Measurements from ENCODE around the gene AGAP3. TPM values are rescaled to one million over a fixed set of nuclear protein-coding genes. Genes with fewer than 3 reads are reported as not detected.

The AGAP3 gene
- total RNA-seq, 2 experiments from 2014 or later: 29.8 to 36.5 TPM

GRCh38 chr7:151132461-151133205 is 46.4 kb downstream of the AGAP3 start:
- Mint-ChIP-seq H3K27ac (no peak overlapping the region), H3K36me3 (peaks cover 11% of the 10 kb centered on the region), H3K27me3 (no peaks in the 10 kb centered on the region), H3K4me3 (no peak overlapping the region), H3K4me1 (ENCODE audit: low read depth) (no peaks in the 10 kb centered on the region), H3K9me3 (no peaks in the 10 kb centered on the region)
- ChIA-PET CTCF (no interaction called here), POLR2A (no interaction called here)
- DNase-seq: no peak
- intact Hi-C loops (cut with micrococcal nuclease): no loop called here

- H3K4me1 Mint-ChIP-seq (ENCODE audit: low read depth): no peaks in the 10 kb centered on the region
- no peak overlapping the region for H3K4me3 Mint-ChIP-seq
- POLR2A ChIA-PET: no interaction called here
- no peak overlapping the region for H3K27ac Mint-ChIP-seq
- no peaks in the 10 kb centered on the region for H3K9me3 Mint-ChIP-seq
- DNase-seq: no peak
- H3K27me3 Mint-ChIP-seq: no peaks in the 10 kb centered on the region
- intact Hi-C loops (cut with micrococcal nuclease): no loop called here
- CTCF ChIA-PET: no interaction called here
- H3K36me3 Mint-ChIP-seq: peaks cover 10% of the 10 kb centered on the region
These were observed 47.2 kb downstream of the AGAP3 start for GRCh38 chr7:151133266-151133985.

GRCh38 chr7:151133986-151134742 is 47.9 kb downstream of the AGAP3 start:
- ChIA-PET POLR2A (no interaction called here), CTCF (interaction anchor here (2.4 kb wide), 1 partner anchor 35 kb away, joined by 11 read pairs; no protein-coding TSS in a partner anchor)
- no peaks in the 10 kb centered on the region for H3K4me1 Mint-ChIP-seq (ENCODE audit: low read depth)
- no peaks in the 10 kb centered on the region for H3K27me3 Mint-ChIP-seq
- H3K9me3 Mint-ChIP-seq: no peaks in the 10 kb centered on the region
- no peak overlapping the region for H3K27ac Mint-ChIP-seq
- H3K4me3 Mint-ChIP-seq: no peak overlapping the region
- intact Hi-C loops (cut with micrococcal nuclease): no loop called here
- no peak for DNase-seq
- peaks cover 8% of the 10 kb centered on the region for H3K36me3 Mint-ChIP-seq

- Mint-ChIP-seq H3K27ac (no peak overlapping the region), H3K4me1 (ENCODE audit: low read depth) (no peaks in the 10 kb centered on the region), H3K4me3 (no peak overlapping the region), H3K27me3 (no peaks in the 10 kb centered on the region), H3K36me3 (peaks cover 8% of the 10 kb centered on the region), H3K9me3 (no peaks in the 10 kb centered on the region)
- ChIA-PET CTCF (interaction anchor here (1.7 to 2.4 kb wide), 2 partner anchors 11 to 34 kb away, joined by 9 to 11 read pairs; no protein-coding TSS in a partner anchor), POLR2A (no interaction called here)
- intact Hi-C loops (cut with micrococcal nuclease): no loop called here
- no peak for DNase-seq
These were observed 48.7 kb downstream of the AGAP3 start for GRCh38 chr7:151134743-151135524.

GRCh38 chr7:151135525-151135845 is 49.2 kb downstream of the AGAP3 start:
- ChIA-PET CTCF (interaction anchor here (0.7 to 2.4 kb wide), 3 partner anchors 12 to 33 kb away, joined by 3 to 11 read pairs (median 9); no protein-coding TSS in a partner anchor), POLR2A (no interaction called here)
- intact Hi-C loops (cut with micrococcal nuclease): no loop called here
- H3K27me3 Mint-ChIP-seq: no peaks in the 10 kb centered on the region
- H3K9me3 Mint-ChIP-seq: no peaks in the 10 kb centered on the region
- H3K27ac Mint-ChIP-seq: no peak overlapping the region
- no peak for DNase-seq
- no peak overlapping the region for H3K4me3 Mint-ChIP-seq
- H3K4me1 Mint-ChIP-seq (ENCODE audit: low read depth): no peaks in the 10 kb centered on the region
- H3K36me3 Mint-ChIP-seq: peaks cover 8% of the 10 kb centered on the region

- H3K27ac Mint-ChIP-seq: no peak overlapping the region
- H3K4me3 Mint-ChIP-seq: no peak overlapping the region
- CTCF ChIA-PET: interaction anchor here (0.7 to 2.4 kb wide), 3 partner anchors 12 to 33 kb away, joined by 3 to 11 read pairs (median 9); no protein-coding TSS in a partner anchor
- no peaks in the 10 kb centered on the region for H3K4me1 Mint-ChIP-seq (ENCODE audit: low read depth)
- no peaks in the 10 kb centered on the region for H3K27me3 Mint-ChIP-seq
- no peaks in the 10 kb centered on the region for H3K9me3 Mint-ChIP-seq
- no peak for DNase-seq
- POLR2A ChIA-PET: no interaction called here
- intact Hi-C loops (cut with micrococcal nuclease): no loop called here
- H3K36me3 Mint-ChIP-seq: peaks cover 5% of the 10 kb centered on the region
These were observed 49.9 kb downstream of the AGAP3 start for GRCh38 chr7:151135866-151136843.

- Mint-ChIP-seq H3K27me3 (no peaks in the 10 kb centered on the region), H3K27ac (no peak overlapping the region), H3K4me3 (no peak overlapping the region), H3K9me3 (no peaks in the 10 kb centered on the region), H3K36me3 (peaks cover 5% of the 10 kb centered on the region), H3K4me1 (ENCODE audit: low read depth) (no peaks in the 10 kb centered on the region)
- ChIA-PET CTCF (interaction anchor here (1.7 kb wide), 1 partner anchor 13 kb away, joined by 5 read pairs; no protein-coding TSS in a partner anchor), POLR2A (no interaction called here)
- no peak for DNase-seq
- intact Hi-C loops (cut with micrococcal nuclease): no loop called here
These were observed 50.9 kb downstream of the AGAP3 start for GRCh38 chr7:151137076-151137675.

- Mint-ChIP-seq H3K4me1 (ENCODE audit: low read depth) (no peaks in the 10 kb centered on the region), H3K27ac (no peak overlapping the region), H3K9me3 (no peaks in the 10 kb centered on the region), H3K27me3 (no peaks in the 10 kb centered on the region), H3K4me3 (no peak overlapping the region), H3K36me3 (peaks cover 4% of the 10 kb centered on the region)
- ChIA-PET POLR2A (no interaction called here), CTCF (interaction anchor here (1.7 kb wide), 1 partner anchor 14 kb away, joined by 5 read pairs; no protein-coding TSS in a partner anchor)
- no peak for DNase-seq
- intact Hi-C loops (cut with micrococcal nuclease): no loop called here
These were observed 51.5 kb downstream of the AGAP3 start for GRCh38 chr7:151137791-151138152.

- ChIA-PET POLR2A (no interaction called here), CTCF (interaction anchor here (1.7 kb wide), 1 partner anchor 14 kb away, joined by 5 read pairs; no protein-coding TSS in a partner anchor)
- Mint-ChIP-seq H3K36me3 (peaks cover 3% of the 10 kb centered on the region), H3K27me3 (no peaks in the 10 kb centered on the region), H3K4me1 (ENCODE audit: low read depth) (no peaks in the 10 kb centered on the region), H3K4me3 (no peak overlapping the region), H3K9me3 (no peaks in the 10 kb centered on the region), H3K27ac (no peak overlapping the region)
- no peak for DNase-seq
- intact Hi-C loops (cut with micrococcal nuclease): no loop called here
These were observed 52.0 kb downstream of the AGAP3 start for GRCh38 chr7:151138153-151138851.

GRCh38 chr7:151139071-151139790 is 53.0 kb downstream of the AGAP3 start:
- no peak overlapping the region for H3K27ac Mint-ChIP-seq
- H3K4me3 Mint-ChIP-seq: no peak overlapping the region
- peaks cover 9% of the 10 kb centered on the region for H3K36me3 Mint-ChIP-seq
- intact Hi-C loops (cut with micrococcal nuclease): no loop called here
- no peaks in the 10 kb centered on the region for H3K27me3 Mint-ChIP-seq
- H3K4me1 Mint-ChIP-seq (ENCODE audit: low read depth): no peaks in the 10 kb centered on the region
- ChIA-PET POLR2A (no interaction called here), CTCF (interaction anchor here (1.9 kb wide), 1 partner anchor 15 kb away, joined by 10 read pairs; no protein-coding TSS in a partner anchor)
- no peak for DNase-seq
- no peaks in the 10 kb centered on the region for H3K9me3 Mint-ChIP-seq
